NT2/D1 (cell line): ENCODE data around the gene NUDT5.

Experiments used
- SUZ12 ChIP-seq: IDR thresholded peaks from 2 replicates; pipeline ENCODE4 v1.6.1; 2011; ENCODE audit not compliant: insufficient read length, insufficient read depth; ENCODE audit errors: extremely low read depth
- YY1 ChIP-seq: IDR thresholded peaks from 2 replicates; pipeline ENCODE4 v1.6.1; 2011; ENCODE audit not compliant: insufficient read length, insufficient read depth
- ZNF274 ChIP-seq: IDR thresholded peaks from 2 replicates; pipeline ENCODE4 v1.6.1; 2011; ENCODE audit warnings: mild to moderate bottlenecking, low read depth, low read length

DNA sequence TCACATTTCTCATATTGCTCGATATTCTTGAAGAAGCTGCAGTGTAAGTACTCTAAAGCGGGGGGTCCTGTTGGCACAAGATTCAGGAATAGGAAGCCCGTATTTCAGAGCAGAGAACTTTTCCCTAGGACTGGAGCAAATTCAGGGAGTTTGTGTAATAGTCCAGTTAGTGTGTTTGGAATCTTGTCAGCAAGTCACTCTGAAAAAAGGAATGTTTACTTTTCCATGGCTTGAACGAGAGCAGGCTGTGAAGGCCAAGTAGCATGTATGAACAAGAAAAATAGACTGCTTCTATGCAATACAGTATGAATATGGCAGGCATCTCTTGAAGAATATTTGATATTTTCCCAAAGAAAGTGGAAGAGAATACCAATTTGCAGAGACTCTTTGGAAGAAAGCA lies 40.1 kb upstream of the NUDT5 start:
- TF ChIP-seq ZNF274 (no peak), YY1 (no peak), SUZ12 (no peak)
